Fibroblast of villous mesenchyme (primary cell): ENCODE measurements around the gene GPR21. TPM values are rescaled to one million over a fixed set of nuclear protein-coding genes. Genes with fewer than 3 reads are reported as not detected.

ENCODE experiments used
- DNase-seq: peaks from one replicate; pipeline ENCODE4 v3.0.0-alpha.2; 2010; ENCODE audit warnings: low read depth
- H3K4me3 ChIP-seq: 2 replicates; pipeline ENCODE4 v1.5.1; 2011; ENCODE audit warnings: low read depth, mild to moderate bottlenecking, low read length
- total RNA-seq: library from RNA; depleted of rRNA; stranded (reverse); fragments of >200 nt; gene quantifications from 2 replicates; pipeline ENCODE4 v1.2.3, GENCODE V29; 2012
- TF ChIP-seq, protein P1 (sequence below): IDR thresholded peaks from 2 replicates; pipeline ENCODE4 v1.5.1; 2012; ENCODE audit warnings: low read depth, mild to moderate bottlenecking, low read length; ENCODE audit not compliant: insufficient read depth

GPR21 gene
- total RNA-seq, 1 donor, result 3.0 TPM

DNA sequence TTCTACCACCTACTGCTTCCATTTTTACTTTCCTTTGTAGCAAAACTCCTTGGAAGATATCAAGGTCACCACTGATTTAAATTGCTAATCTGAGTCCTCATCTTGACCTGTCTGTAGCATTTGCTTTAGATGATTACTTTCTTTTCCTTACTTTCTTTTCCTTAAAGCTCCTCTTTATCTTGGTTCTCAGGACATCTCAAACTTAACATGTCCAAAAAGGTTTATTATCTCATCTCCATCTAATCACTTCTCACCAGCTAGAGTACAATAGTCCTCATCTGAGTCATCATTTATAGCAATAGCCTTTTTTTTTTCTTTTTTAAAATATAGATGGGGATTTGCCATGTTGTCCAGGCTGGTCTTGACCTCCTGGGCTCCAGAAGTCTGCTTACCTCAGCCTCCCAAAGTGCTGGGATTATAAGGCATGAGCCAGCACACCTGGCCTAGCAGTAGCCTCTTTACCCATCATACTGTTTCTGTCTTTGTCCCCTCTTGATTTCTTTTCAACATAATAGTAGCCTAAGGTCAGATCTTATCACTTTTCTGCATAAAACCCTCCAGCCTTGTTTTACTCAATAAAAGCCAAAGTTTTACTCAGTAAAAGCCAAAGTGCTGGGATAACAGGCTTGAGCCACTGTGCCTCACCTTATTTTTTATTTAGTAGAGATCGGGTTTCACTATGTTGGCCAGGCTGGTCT, 32.9 kb upstream of the GPR21 start:
- TF ChIP-seq, protein P1, sequence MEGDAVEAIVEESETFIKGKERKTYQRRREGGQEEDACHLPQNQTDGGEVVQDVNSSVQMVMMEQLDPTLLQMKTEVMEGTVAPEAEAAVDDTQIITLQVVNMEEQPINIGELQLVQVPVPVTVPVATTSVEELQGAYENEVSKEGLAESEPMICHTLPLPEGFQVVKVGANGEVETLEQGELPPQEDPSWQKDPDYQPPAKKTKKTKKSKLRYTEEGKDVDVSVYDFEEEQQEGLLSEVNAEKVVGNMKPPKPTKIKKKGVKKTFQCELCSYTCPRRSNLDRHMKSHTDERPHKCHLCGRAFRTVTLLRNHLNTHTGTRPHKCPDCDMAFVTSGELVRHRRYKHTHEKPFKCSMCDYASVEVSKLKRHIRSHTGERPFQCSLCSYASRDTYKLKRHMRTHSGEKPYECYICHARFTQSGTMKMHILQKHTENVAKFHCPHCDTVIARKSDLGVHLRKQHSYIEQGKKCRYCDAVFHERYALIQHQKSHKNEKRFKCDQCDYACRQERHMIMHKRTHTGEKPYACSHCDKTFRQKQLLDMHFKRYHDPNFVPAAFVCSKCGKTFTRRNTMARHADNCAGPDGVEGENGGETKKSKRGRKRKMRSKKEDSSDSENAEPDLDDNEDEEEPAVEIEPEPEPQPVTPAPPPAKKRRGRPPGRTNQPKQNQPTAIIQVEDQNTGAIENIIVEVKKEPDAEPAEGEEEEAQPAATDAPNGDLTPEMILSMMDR, result no peak
- DNase-seq, result no peak
- no peak overlapping the region for H3K4me3 ChIP-seq

GRCh38 chr9:123002754-123003153, 30.7 kb upstream of the GPR21 start:
- TF ChIP-seq, protein P1, result no peak
- no peak overlapping the region for H3K4me3 ChIP-seq
- DNase-seq, result peak; percentile 34

DNA sequence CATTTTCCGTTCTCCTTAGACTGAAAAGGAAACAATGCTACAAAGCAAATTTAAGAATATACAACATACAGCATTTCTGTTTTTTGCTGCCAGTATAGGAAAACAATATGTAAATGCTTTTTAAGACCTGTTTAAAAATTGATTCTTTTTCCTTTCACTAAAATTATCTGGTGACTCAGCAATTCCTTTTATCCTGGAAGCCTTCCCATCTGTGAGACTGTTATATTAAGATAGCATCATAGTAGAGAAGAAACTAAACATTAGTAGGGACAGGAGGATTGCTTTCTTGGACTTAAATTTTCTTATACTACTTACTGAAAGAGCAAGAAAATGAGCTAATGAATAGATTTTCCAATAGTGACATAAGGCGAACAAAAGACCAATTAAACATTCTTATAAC, 30.0 kb upstream of the GPR21 start:
- DNase-seq, result peak; percentile 51
- H3K4me3 ChIP-seq, result no peak overlapping the region
- TF ChIP-seq, protein P1, result no peak

DNA sequence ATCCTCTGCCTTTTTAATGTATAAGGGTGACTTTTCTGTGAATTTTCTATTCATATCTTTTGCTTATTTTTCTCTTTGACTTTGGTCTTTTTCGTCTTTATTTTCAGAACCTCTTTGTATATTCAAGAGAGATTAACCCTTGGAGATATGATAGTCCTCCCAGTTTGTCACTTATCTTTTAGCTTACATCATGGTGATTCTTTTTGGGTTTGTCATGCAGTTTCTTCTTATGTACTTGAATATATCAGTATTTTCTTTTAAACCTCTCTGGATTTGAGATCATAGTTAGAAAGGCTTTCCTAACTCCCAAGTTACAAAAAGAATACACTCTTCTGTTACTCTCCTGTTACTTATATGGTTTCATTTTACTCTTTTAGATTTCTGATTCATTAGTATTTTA, 27.5 kb upstream of the GPR21 start:
- DNase-seq, result peak; percentile 43
- TF ChIP-seq, protein P1, result no peak
- H3K4me3 ChIP-seq, result no peak overlapping the region

DNA sequence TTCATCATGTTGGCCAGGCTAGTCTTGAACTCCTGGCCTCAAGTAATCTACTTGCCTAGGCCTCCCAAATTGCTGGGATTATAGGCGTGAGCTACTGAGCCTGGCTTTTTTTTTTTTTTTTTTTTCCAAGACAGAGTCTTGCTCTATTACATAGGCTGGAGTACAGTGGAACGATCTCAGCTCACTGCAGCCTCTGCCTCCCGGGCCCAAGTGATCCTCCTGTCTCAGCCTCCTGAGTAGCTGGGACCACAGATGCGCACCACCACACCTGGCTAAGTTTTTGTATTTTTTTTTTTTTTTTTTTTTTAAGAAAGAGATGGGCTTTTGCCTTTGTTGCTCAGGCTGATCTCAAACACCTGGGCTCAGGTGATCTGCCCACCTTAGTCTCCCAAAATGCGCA, 26.2 kb upstream of the GPR21 start:
- no peak overlapping the region for H3K4me3 ChIP-seq
- no peak for DNase-seq
- TF ChIP-seq, protein P1, result no peak

- no peak for DNase-seq
- no peak overlapping the region for H3K4me3 ChIP-seq
- TF ChIP-seq, protein P1, result no peak
Observed at GRCh38 chr9:123008909-123009308, 24.6 kb upstream of the GPR21 start.

- DNase-seq, result no peak
- TF ChIP-seq, protein P1, result no peak
- no peak overlapping the region for H3K4me3 ChIP-seq
Observed at GRCh38 chr9:123011380-123011779, 22.1 kb upstream of the GPR21 start.
